A673 (cell line): Measurements from ENCODE around the gene FAXDC2.

ENCODE experiments used
- EZH2 ChIP-seq: fragments of 200-600 bp; sonication (generic); IDR thresholded peaks from 2 replicates; pipeline ENCODE4 v1.6.1; 2017; ENCODE audit warnings: borderline replicate concordance, low read depth, mild to moderate bottlenecking, mixed read lengths, antibody characterized with exemption, low read length; ENCODE audit not compliant: poor library complexity, severe bottlenecking
- TF ChIP-seq, protein P1 (sequence below): fragments of 300-800, 200-600 bp; sonication (generic); conservative IDR thresholded peaks from 2 replicates; pipeline ENCODE4 v1.5.1; 2017; ENCODE audit warnings: low read depth, mild to moderate bottlenecking, antibody characterized with exemption, low read length, moderate library complexity, mixed read lengths

- TF ChIP-seq, protein P1, sequence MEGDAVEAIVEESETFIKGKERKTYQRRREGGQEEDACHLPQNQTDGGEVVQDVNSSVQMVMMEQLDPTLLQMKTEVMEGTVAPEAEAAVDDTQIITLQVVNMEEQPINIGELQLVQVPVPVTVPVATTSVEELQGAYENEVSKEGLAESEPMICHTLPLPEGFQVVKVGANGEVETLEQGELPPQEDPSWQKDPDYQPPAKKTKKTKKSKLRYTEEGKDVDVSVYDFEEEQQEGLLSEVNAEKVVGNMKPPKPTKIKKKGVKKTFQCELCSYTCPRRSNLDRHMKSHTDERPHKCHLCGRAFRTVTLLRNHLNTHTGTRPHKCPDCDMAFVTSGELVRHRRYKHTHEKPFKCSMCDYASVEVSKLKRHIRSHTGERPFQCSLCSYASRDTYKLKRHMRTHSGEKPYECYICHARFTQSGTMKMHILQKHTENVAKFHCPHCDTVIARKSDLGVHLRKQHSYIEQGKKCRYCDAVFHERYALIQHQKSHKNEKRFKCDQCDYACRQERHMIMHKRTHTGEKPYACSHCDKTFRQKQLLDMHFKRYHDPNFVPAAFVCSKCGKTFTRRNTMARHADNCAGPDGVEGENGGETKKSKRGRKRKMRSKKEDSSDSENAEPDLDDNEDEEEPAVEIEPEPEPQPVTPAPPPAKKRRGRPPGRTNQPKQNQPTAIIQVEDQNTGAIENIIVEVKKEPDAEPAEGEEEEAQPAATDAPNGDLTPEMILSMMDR: no peak
- TF ChIP-seq EZH2: no peak
Measured at GRCh38 chr5:154893381-154893780, 43.0 kb upstream of the FAXDC2 start.
